Measurements from ENCODE around the gene CNFN. TPM values are rescaled to one million over a fixed set of nuclear protein-coding genes. Genes with fewer than 3 reads are reported as not detected.

The CNFN gene
- total RNA-seq, 1 donor from 2014 or later = 2.9 TPM

- Mint-ChIP-seq H3K4me1 (peaks cover 10% of the 10 kb centered on the region), H3K36me3 (peaks cover 9% of the 10 kb centered on the region), H3K4me3 (no peak overlapping the region), H3K27ac (no peak overlapping the region), H3K27me3 (ENCODE audit: insufficient read depth, low read depth) (peaks cover 3% of the 10 kb centered on the region), H3K9me3 (no peaks in the 10 kb centered on the region)
- Histone ChIP-seq H3K9ac (no peak overlapping the region), H3K27ac (no peak overlapping the region), H3K4me2 (no peak overlapping the region), H3F3A (ENCODE audit: low read depth) (no peaks in the 10 kb centered on the region), H3K27me3 (no peaks in the 10 kb centered on the region), H4K20me1 (ENCODE audit: low read depth) (no peaks in the 10 kb centered on the region), H3K4me3 (no peak overlapping the region), H2AFZ (replicated peaks) (no peak overlapping the region), H3K79me2 (ENCODE audit: low read depth) (no peaks in the 10 kb centered on the region), H3K36me3 (no peaks in the 10 kb centered on the region), H3K4me1 (no peaks in the 10 kb centered on the region), H3K9me3 (ENCODE audit: low read depth) (no peaks in the 10 kb centered on the region)
- TF ChIP-seq, protein P1, sequence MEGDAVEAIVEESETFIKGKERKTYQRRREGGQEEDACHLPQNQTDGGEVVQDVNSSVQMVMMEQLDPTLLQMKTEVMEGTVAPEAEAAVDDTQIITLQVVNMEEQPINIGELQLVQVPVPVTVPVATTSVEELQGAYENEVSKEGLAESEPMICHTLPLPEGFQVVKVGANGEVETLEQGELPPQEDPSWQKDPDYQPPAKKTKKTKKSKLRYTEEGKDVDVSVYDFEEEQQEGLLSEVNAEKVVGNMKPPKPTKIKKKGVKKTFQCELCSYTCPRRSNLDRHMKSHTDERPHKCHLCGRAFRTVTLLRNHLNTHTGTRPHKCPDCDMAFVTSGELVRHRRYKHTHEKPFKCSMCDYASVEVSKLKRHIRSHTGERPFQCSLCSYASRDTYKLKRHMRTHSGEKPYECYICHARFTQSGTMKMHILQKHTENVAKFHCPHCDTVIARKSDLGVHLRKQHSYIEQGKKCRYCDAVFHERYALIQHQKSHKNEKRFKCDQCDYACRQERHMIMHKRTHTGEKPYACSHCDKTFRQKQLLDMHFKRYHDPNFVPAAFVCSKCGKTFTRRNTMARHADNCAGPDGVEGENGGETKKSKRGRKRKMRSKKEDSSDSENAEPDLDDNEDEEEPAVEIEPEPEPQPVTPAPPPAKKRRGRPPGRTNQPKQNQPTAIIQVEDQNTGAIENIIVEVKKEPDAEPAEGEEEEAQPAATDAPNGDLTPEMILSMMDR (IDR thresholded peaks at IDR 0.05) = no peak
- TF ChIP-seq EZH2phosphoT487 (IDR thresholded peaks at IDR 0.05) (no peak), EZH2 (IDR thresholded peaks at IDR 0.05) (no peak)
- DNase-seq (ENCODE audit: low spot score) = no peak
These were observed 14.5 kb downstream of the CNFN start for GRCh38 chr19:42375415-42376176.

DNA sequence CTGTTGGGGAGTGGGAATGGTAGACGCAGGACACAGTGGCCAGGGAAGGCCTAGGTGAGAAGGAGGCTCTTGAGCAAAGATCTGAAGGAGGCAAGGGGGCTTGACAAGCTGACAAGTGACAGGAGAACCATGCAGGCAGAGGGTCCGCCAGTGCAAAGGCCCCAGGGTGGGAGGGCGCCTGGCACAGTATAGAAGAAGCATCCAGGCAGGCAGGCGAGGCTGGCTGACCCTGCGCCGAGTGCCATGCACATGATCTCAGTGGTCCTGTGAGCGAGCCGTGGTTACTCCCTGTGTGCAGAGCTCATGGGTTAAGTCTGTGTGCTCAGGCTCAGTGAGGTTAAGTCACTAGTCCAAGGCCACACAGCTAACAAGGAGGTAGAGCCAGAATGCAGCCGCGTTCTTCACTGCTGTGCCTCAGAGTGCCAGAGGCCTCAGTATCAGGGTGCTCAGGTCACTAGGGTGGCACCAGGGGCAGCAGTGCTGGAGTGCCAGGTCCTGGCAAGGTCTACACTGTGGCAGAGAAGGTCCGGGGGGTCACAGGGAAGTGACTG, 15.2 kb downstream of the CNFN start:
- H3K4me2 ChIP-seq = no peak overlapping the region
- peaks cover 6% of the 10 kb centered on the region for H3K4me1 ChIP-seq
- H3K36me3 ChIP-seq = no peaks in the 10 kb centered on the region
- H2AFZ ChIP-seq (replicated peaks) = no peak overlapping the region
- peaks cover 3% of the 10 kb centered on the region for H3K27me3 Mint-ChIP-seq (ENCODE audit: insufficient read depth, low read depth)
- no peak overlapping the region for H3K9ac ChIP-seq
- H3K79me2 ChIP-seq (ENCODE audit: low read depth) = no peaks in the 10 kb centered on the region
- DNase-seq (ENCODE audit: low spot score) = no peak
- H3K9me3 Mint-ChIP-seq = no peaks in the 10 kb centered on the region
- no peak overlapping the region for H3K4me3 Mint-ChIP-seq
- no peaks in the 10 kb centered on the region for H3F3A ChIP-seq (ENCODE audit: low read depth)
- H3K4me3 ChIP-seq = no peak overlapping the region
- peaks cover 9% of the 10 kb centered on the region for H3K36me3 Mint-ChIP-seq
- H3K27me3 ChIP-seq = no peaks in the 10 kb centered on the region
- H3K4me1 Mint-ChIP-seq = peaks cover 17% of the 10 kb centered on the region
- no peak overlapping the region for H3K27ac Mint-ChIP-seq
- no peaks in the 10 kb centered on the region for H4K20me1 ChIP-seq (ENCODE audit: low read depth)
- TF ChIP-seq, protein P1 (IDR thresholded peaks at IDR 0.05) = no peak
- TF ChIP-seq EZH2 (IDR thresholded peaks at IDR 0.05) (no peak), EZH2phosphoT487 (IDR thresholded peaks at IDR 0.05) (no peak)
- no peaks in the 10 kb centered on the region for H3K9me3 ChIP-seq (ENCODE audit: low read depth)
- H3K27ac ChIP-seq = no peak overlapping the region

- no peaks in the 10 kb centered on the region for H4K20me1 ChIP-seq (ENCODE audit: low read depth)
- no peak overlapping the region for H2AFZ ChIP-seq (replicated peaks)
- H3K9ac ChIP-seq = no peak overlapping the region
- Mint-ChIP-seq H3K9me3 (no peaks in the 10 kb centered on the region), H3K4me1 (peaks cover 21% of the 10 kb centered on the region), H3K36me3 (peaks cover 14% of the 10 kb centered on the region), H3K27ac (peak overlapping the region; percentile 81), H3K27me3 (ENCODE audit: insufficient read depth, low read depth) (peaks cover 8% of the 10 kb centered on the region), H3K4me3 (no peak overlapping the region)
- H3F3A ChIP-seq (ENCODE audit: low read depth) = no peaks in the 10 kb centered on the region
- H3K79me2 ChIP-seq (ENCODE audit: low read depth) = no peaks in the 10 kb centered on the region
- H3K27ac ChIP-seq = no peak overlapping the region
- no peaks in the 10 kb centered on the region for H3K36me3 ChIP-seq
- TF ChIP-seq, protein P1 (IDR thresholded peaks at IDR 0.05) = no peak
- TF ChIP-seq EZH2phosphoT487 (IDR thresholded peaks at IDR 0.05) (no peak), EZH2 (IDR thresholded peaks at IDR 0.05) (no peak)
- no peak for DNase-seq (ENCODE audit: low spot score)
- H3K4me3 ChIP-seq = no peak overlapping the region
- no peak overlapping the region for H3K4me2 ChIP-seq
- no peaks in the 10 kb centered on the region for H3K9me3 ChIP-seq (ENCODE audit: low read depth)
- H3K4me1 ChIP-seq = peaks cover 10% of the 10 kb centered on the region
- H3K27me3 ChIP-seq = no peaks in the 10 kb centered on the region
These were observed 19.4 kb downstream of the CNFN start for GRCh38 chr19:42370626-42371175.
